DND-41 (cell line): ENCODE measurements around the gene SLC2A4RG.

ENCODE experiments used
- EZH2 ChIP-seq: IDR thresholded peaks from 3 replicates; pipeline ENCODE4 v1.6.1; 2012; ENCODE audit warnings: borderline replicate concordance, low read depth, mild to moderate bottlenecking, moderate library complexity, low read length, inconsistent platforms; ENCODE audit not compliant: severe bottlenecking
- TF ChIP-seq, protein P1 (sequence below): IDR thresholded peaks from 2 replicates; pipeline ENCODE4 v1.5.1; 2012; ENCODE audit warnings: borderline replicate concordance, low read length, moderate library complexity, mild to moderate bottlenecking; ENCODE audit not compliant: poor library complexity, severe bottlenecking; ENCODE audit errors: extremely low read depth

DNA sequence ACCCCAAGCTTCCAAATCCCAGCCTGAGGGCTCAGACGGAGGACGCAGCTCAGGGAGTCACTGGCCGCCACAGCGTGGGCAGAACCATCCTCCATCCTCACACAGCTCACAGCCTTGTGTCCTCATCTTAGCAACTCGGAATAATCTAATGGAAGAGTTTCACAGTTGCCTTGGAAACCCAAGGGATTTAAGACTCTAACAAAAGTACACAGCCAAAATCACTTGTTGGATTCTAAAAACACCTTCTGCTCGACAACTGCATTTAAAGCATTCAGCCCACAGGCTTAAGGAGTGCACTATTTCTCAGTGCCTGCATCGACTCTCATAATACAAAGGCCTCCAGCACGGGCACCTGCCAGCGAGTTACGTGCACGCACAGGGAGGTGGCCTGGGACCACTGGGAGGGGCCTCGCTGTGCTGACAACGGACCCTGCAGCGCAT is 46.1 kb downstream of the SLC2A4RG start:
- TF ChIP-seq, protein P1, sequence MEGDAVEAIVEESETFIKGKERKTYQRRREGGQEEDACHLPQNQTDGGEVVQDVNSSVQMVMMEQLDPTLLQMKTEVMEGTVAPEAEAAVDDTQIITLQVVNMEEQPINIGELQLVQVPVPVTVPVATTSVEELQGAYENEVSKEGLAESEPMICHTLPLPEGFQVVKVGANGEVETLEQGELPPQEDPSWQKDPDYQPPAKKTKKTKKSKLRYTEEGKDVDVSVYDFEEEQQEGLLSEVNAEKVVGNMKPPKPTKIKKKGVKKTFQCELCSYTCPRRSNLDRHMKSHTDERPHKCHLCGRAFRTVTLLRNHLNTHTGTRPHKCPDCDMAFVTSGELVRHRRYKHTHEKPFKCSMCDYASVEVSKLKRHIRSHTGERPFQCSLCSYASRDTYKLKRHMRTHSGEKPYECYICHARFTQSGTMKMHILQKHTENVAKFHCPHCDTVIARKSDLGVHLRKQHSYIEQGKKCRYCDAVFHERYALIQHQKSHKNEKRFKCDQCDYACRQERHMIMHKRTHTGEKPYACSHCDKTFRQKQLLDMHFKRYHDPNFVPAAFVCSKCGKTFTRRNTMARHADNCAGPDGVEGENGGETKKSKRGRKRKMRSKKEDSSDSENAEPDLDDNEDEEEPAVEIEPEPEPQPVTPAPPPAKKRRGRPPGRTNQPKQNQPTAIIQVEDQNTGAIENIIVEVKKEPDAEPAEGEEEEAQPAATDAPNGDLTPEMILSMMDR, result no peak
- no peak for TF ChIP-seq EZH2
